Tibial artery (tissue), 4 donors: ENCODE measurements around the gene EHBP1.

ENCODE experiments used
- DNase-seq, 2 donors: peaks; one replicate each; pipeline ENCODE4 v3.0.0-alpha.2; 2019
- H3K27ac ChIP-seq, 2 donors: fragments of 200-600 bp; sonication (generic) in 1 of 2; 1 replicate in 1 of 2; 2 replicates in 1 of 2; pipeline ENCODE4 v1.5.1; 2018 to 2019; ENCODE audit warnings: mild to moderate bottlenecking in 1 of 2
- H3K27me3 ChIP-seq, 2 donors: fragments of 200-600 bp; sonication (generic) in 1 of 2; one replicate each; pipeline versions ENCODE4 v1.5.1 to v1.6.0; 2016 to 2019
- H3K36me3 ChIP-seq, 3 donors: fragments of 200-600 bp; sonication (generic) in 2 of 3; one replicate each; pipeline ENCODE4 v1.5.1; 2016 to 2019; ENCODE audit warnings: mild to moderate bottlenecking in 2 of 3
- H3K4me1 ChIP-seq, 4 donors: fragments of 200-600 bp; sonication (generic) in 2 of 4; 1 replicate in 3 of 4; 2 replicates in 1 of 4; pipeline ENCODE4 v1.5.1; 2016 to 2019
- H3K4me3 ChIP-seq, 2 donors: fragments of 200-600 bp; sonication (generic) in 1 of 2; 1 replicate in 1 of 2; 2 replicates in 1 of 2; pipeline ENCODE4 v1.5.1; 2018 to 2019; ENCODE audit warnings: mild to moderate bottlenecking in 2 of 2
- H3K9me3 ChIP-seq, 3 donors: fragments of 200-600 bp; sonication (generic) in 1 of 3; one replicate each; pipeline ENCODE4 v1.5.1; 2016 to 2019
- intact Hi-C: fragments of 100-400 bp; cut with DNase I; formaldehyde crosslinking; loops from one replicate; pipeline ENCODE4 v1.15.0; 2023; ENCODE audit warnings: low total_unique reads
- TF ChIP-seq, protein P1 (sequence below), 2 experiments: fragments of 200-600 bp in 1 of 2; fragments of 450-650 bp in 1 of 2; IDR thresholded peaks; one replicate each; pipeline ENCODE4 v1.5.1; 2017 to 2019; ENCODE audit warnings: antibody characterized with exemption in 2 of 2, mild to moderate bottlenecking in 1 of 2, moderate library complexity in 1 of 2

Gene EHBP1

DNA sequence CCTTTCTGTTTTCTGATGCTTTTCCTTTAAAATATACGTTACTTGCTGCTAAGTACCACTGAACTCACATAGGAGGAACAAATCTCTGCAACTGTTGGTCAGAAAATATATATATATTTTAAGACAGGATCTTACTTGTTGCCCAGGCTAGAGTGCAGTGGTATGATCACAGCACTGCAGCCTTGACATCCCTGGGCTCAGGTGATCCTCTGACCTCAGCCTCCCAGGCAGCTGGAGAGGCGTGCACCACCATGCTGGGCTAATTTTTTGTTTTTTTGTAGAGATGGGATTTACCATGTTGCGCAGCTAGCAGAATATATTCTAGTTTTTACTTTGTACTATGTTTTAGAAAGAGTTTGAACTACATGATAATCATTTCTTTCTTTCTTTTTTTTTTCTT, 51.5 kb downstream of the EHBP1 start:
- H3K9me3 ChIP-seq, result no peaks in the 10 kb centered on the region
- intact Hi-C loops, result no loop called here
- no peaks in the 10 kb centered on the region for H3K4me1 ChIP-seq
- H3K27me3 ChIP-seq, result no peaks in the 10 kb centered on the region
- peaks cover 4 to 11% (median 5%) of the 10 kb centered on the region in 3 donors for H3K36me3 ChIP-seq
- no peak overlapping the region for H3K4me3 ChIP-seq
- DNase-seq, result no peak
- TF ChIP-seq, protein P1, sequence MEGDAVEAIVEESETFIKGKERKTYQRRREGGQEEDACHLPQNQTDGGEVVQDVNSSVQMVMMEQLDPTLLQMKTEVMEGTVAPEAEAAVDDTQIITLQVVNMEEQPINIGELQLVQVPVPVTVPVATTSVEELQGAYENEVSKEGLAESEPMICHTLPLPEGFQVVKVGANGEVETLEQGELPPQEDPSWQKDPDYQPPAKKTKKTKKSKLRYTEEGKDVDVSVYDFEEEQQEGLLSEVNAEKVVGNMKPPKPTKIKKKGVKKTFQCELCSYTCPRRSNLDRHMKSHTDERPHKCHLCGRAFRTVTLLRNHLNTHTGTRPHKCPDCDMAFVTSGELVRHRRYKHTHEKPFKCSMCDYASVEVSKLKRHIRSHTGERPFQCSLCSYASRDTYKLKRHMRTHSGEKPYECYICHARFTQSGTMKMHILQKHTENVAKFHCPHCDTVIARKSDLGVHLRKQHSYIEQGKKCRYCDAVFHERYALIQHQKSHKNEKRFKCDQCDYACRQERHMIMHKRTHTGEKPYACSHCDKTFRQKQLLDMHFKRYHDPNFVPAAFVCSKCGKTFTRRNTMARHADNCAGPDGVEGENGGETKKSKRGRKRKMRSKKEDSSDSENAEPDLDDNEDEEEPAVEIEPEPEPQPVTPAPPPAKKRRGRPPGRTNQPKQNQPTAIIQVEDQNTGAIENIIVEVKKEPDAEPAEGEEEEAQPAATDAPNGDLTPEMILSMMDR (IDR thresholded peaks at IDR 0.05), result no peak
- H3K27ac ChIP-seq, result no peak overlapping the region

DNA sequence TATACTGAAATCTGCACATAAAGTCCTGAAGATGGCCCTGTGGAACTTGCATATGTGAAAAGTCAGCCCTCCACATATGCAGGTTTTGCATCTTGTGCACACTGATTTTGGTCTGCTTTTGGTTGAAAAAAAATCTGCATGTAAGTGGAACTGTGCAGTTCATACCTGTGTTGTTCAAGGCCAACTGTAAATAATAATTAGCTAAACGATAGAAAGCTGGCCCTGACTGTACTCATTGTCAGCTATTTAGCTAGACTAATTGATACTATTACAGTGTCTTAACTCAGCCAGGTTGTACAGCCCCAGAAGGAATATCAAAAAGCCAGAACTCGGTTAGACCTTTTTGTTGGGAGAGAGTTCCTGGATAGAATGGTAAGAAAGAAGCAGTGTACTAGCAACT, 54.5 kb downstream of the EHBP1 start:
- no peak for DNase-seq
- no peak overlapping the region for H3K27ac ChIP-seq
- H3K9me3 ChIP-seq, result no peaks in the 10 kb centered on the region
- no peaks in the 10 kb centered on the region for H3K27me3 ChIP-seq
- H3K4me1 ChIP-seq, result no peaks in the 10 kb centered on the region
- no peak overlapping the region for H3K4me3 ChIP-seq
- TF ChIP-seq, protein P1 (IDR thresholded peaks at IDR 0.05), result no peak
- H3K36me3 ChIP-seq, result peaks cover 0 to under 1% (median 0%) of the 10 kb centered on the region in 3 donors
- intact Hi-C loops, result no loop called here

DNA sequence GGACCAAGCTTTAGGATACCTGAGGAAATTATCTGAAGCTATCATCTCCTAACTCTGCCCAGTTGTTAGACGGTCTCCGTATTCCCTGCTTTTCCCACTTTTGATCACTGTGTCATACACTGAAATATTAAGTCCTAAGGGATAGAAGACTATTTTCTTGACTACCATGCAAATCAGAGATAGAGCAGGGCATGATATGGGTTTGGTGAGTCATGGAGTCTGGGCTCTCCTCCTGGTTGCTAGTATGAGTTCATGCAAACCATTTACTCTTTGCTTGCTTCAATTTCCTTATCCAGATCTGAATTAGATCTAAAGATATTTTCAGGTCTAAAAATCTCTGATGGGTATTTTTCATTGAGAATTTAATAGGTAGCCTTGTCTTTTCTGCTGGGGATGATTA, 55.0 kb downstream of the EHBP1 start:
- no peak overlapping the region for H3K4me3 ChIP-seq
- no peak for DNase-seq
- no peaks in the 10 kb centered on the region for H3K36me3 ChIP-seq
- no peak overlapping the region for H3K27ac ChIP-seq
- no peaks in the 10 kb centered on the region for H3K4me1 ChIP-seq
- no peaks in the 10 kb centered on the region for H3K9me3 ChIP-seq
- TF ChIP-seq, protein P1 (IDR thresholded peaks at IDR 0.05), result no peak
- intact Hi-C loops, result no loop called here
- no peaks in the 10 kb centered on the region for H3K27me3 ChIP-seq

DNA sequence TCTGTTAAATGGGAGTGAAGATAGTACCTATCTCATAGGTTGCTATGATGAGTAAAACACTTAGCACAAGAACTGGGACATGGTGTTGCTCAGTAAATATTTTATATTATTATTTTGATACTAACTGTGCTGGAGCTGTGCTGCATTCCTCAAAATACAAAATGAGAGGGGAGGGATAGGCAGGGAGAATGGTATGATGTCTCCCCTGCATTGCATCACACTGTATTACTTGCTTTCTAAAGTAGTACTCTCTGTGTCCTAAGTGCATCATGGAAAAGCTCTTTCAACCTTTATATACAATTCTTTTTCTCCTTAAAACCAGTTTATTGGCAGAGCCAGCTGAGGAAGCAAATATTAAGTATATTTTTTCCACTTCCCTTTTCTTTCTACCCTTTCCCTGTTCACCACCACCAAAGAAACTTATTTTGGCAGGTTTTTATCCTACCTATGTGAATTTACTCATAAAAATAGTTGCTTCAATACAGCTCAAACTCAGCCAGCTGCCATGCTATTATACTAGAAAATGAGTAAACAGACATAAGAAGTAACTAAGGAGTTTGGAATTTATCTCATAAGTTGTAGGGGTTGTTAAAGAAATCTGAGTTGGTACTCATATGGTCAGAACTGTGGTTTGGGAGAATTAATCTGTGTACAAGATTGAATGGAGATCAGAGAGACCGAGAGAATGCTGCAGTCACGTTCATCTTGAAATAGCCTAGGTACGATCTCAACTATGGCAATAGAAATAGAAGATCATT, 60.3 kb downstream of the EHBP1 start:
- Histone ChIP-seq H3K9me3 (no peaks in the 10 kb centered on the region), H3K4me1 (no peaks in the 10 kb centered on the region), H3K4me3 (no peak overlapping the region), H3K27me3 (no peaks in the 10 kb centered on the region), H3K27ac (no peak overlapping the region), H3K36me3 (no peaks in the 10 kb centered on the region)
- TF ChIP-seq, protein P1 (IDR thresholded peaks at IDR 0.05), result no peak
- DNase-seq, result no peak
- intact Hi-C loops, result no loop called here

DNA sequence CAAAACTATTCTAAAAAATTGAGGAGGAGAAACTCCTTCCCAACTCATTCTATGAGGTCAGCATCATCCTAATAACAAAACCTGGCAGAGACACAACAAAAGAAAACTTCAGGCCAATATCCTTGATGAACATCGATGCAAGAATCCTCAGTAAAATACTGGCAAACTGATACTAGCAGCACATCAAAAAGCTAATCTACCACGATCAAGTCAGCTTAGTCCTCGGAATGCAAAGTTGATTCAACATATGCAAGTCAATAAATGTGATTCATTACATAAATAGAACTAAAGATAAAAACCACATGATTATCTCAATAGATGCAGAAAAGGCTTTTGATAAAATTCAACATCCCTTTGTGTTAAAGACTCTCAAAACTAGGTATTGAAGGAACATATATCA, 63.1 kb downstream of the EHBP1 start:
- Histone ChIP-seq H3K27me3 (no peaks in the 10 kb centered on the region), H3K27ac (no peak overlapping the region), H3K36me3 (no peaks in the 10 kb centered on the region), H3K4me1 (no peaks in the 10 kb centered on the region), H3K9me3 (no peaks in the 10 kb centered on the region), H3K4me3 (no peak overlapping the region)
- TF ChIP-seq, protein P1 (IDR thresholded peaks at IDR 0.05), result no peak
- intact Hi-C loops, result no loop called here
- DNase-seq, result no peak
